Suprapubic skin (tissue), 4 donors: ENCODE results near the gene MLH1. TPM values are rescaled to one million over a fixed set of nuclear protein-coding genes. Genes with fewer than 3 reads are reported as not detected.

Source experiments
- DNase-seq, 2 donors: peaks; one replicate each; pipeline ENCODE4 v3.0.0-alpha.2; 2019; ENCODE audit warnings: low spot score in 2 of 2
- H3K27ac ChIP-seq: fragments of 200-600 bp; sonication (generic); one replicate; pipeline ENCODE4 v1.5.1; 2019
- H3K27me3 ChIP-seq: fragments of 200-600 bp; sonication (generic); one replicate; pipeline ENCODE4 v1.5.1; 2019
- H3K36me3 ChIP-seq: fragments of 200-600 bp; sonication (generic); one replicate; pipeline ENCODE4 v1.5.1; 2019
- H3K4me1 ChIP-seq: fragments of 200-600 bp; sonication (generic); one replicate; pipeline ENCODE4 v1.5.1; 2019
- H3K4me3 ChIP-seq: fragments of 200-600 bp; sonication (generic); one replicate; pipeline ENCODE4 v1.5.1; 2019; ENCODE audit warnings: mild to moderate bottlenecking
- H3K9me3 ChIP-seq: fragments of 200-600 bp; sonication (generic); one replicate; pipeline ENCODE4 v1.5.1; 2019
- EP300 ChIP-seq: sonication (generic); formaldehyde crosslinking; IDR thresholded peaks from one replicate; pipeline ENCODE4 v1.6.1; 2017; ENCODE audit warnings: antibody characterized with exemption
- POLR2A ChIP-seq, 2 donors: fragments of 450-650 bp; IDR thresholded peaks; one replicate each; pipeline ENCODE4 v1.6.1; 2017; ENCODE audit warnings: antibody characterized with exemption in 2 of 2, mild to moderate bottlenecking in 2 of 2, moderate library complexity in 2 of 2
- POLR2AphosphoS5 ChIP-seq, 3 donors: sonication (generic); formaldehyde crosslinking; IDR thresholded peaks; one replicate each; pipeline ENCODE4 v1.6.1; 2017; ENCODE audit warnings: antibody characterized with exemption in 3 of 3
- WGBS: methylation state at CpG from one replicate; pipeline ENCODE4 v1.1.5; 2018; 5-methylcytosine and 5-hydroxymethylcytosine counted together
- total RNA-seq, 4 donors: library from RNA; depleted of rRNA; stranded (reverse); fragments of >200 nt; gene quantifications; one replicate each; pipeline ENCODE4 v1.1.0, GENCODE V29; 2016
- TF ChIP-seq, protein P1 (sequence below), 2 donors: fragments of 200-600 bp in 1 of 2; fragments of 450-650 bp in 1 of 2; sonication (generic) in 1 of 2; IDR thresholded peaks; one replicate each; pipeline ENCODE4 v1.5.1; 2016 to 2019; ENCODE audit warnings: antibody characterized with exemption in 2 of 2, mild to moderate bottlenecking in 1 of 2, moderate library complexity in 1 of 2

The MLH1 gene
- total RNA-seq, 4 donors from 2014 or later = 17.2 to 34.3 (median 23.1) TPM

DNA sequence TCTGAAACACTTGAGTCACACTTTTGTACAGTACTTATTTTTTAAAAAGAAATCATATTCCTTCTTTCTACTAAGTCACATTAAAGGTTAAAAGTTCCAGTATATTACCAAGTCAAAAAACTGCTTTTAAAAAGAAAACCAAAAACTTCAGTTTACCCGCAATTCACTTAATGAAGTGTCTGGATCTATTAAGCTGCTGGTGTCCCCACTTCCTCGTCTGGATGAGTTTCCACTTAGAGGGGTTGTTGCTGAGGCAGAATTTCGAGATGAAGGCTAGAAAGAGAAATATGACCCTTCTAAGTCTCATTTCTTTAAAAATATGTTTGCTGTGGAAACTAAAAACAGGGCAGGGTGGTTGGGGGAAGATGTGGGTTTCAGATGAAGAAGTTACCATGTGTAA is 101.3 kb downstream of the MLH1 start:
- WGBS = 79% methylated on average over 3 of the region's 3 CpGs
- TF ChIP-seq POLR2A (IDR thresholded peaks at IDR 0.05) (no peak), POLR2AphosphoS5 (IDR thresholded peaks at IDR 0.05) (no peak), EP300 (no peak)
- TF ChIP-seq, protein P1, sequence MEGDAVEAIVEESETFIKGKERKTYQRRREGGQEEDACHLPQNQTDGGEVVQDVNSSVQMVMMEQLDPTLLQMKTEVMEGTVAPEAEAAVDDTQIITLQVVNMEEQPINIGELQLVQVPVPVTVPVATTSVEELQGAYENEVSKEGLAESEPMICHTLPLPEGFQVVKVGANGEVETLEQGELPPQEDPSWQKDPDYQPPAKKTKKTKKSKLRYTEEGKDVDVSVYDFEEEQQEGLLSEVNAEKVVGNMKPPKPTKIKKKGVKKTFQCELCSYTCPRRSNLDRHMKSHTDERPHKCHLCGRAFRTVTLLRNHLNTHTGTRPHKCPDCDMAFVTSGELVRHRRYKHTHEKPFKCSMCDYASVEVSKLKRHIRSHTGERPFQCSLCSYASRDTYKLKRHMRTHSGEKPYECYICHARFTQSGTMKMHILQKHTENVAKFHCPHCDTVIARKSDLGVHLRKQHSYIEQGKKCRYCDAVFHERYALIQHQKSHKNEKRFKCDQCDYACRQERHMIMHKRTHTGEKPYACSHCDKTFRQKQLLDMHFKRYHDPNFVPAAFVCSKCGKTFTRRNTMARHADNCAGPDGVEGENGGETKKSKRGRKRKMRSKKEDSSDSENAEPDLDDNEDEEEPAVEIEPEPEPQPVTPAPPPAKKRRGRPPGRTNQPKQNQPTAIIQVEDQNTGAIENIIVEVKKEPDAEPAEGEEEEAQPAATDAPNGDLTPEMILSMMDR (IDR thresholded peaks at IDR 0.05) = no peak
- no peaks in the 10 kb centered on the region for H3K4me1 ChIP-seq

DNA sequence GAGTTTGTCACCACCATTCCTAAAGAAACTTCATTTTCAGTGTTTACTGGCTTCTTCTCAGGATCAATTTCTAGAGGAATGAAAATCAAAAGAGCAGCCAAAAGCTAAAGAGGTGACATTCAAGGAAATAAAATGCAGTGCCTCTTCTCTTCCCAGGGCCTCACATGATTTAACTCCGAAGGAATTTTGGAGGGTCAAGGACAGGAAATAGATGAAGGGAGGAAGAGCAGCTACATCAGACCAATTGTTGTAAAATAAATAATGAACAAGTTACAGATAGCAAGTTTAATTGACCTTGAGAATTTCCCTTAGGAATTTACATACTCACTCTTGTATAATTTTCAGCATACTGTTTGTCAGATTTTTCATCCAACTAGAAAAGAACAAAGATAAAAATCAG is 103.0 kb downstream of the MLH1 start:
- H3K27ac ChIP-seq = no peak overlapping the region
- WGBS = 58% methylated on average over 1 of the region's 1 CpG

More for the DNA sequence above, 101.3 kb downstream of the MLH1 start:
- Histone ChIP-seq H3K27me3 (no peaks in the 10 kb centered on the region), H3K27ac (no peak overlapping the region), H3K9me3 (no peaks in the 10 kb centered on the region), H3K4me3 (no peak overlapping the region), H3K36me3 (peaks cover 39% of the 10 kb centered on the region)
- DNase-seq = no peak

DNA sequence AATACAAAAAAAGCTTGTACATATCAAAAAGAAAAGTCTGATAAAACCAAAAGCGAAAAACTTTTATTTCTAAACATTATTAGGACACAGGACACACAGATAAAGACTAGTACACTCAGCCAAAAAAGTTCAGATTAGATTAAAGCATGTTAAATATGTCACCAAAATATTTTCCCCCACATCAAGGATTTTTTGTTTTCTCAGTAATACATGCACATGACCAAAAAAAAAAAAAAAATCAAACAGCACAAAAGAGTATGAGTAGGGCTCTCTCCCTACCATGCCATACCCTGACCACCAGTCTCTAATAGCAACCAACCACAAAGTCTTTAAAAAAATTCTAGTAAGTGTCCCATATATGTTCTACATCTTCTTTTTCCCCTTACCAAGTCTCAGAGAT is 103.7 kb downstream of the MLH1 start:
- Histone ChIP-seq H3K36me3 (peaks cover 25% of the 10 kb centered on the region), H3K9me3 (no peaks in the 10 kb centered on the region), H3K27me3 (no peaks in the 10 kb centered on the region), H3K27ac (no peak overlapping the region), H3K4me3 (no peak overlapping the region), H3K4me1 (no peaks in the 10 kb centered on the region)
- no peak for DNase-seq
- no peak for TF ChIP-seq POLR2A (IDR thresholded peaks at IDR 0.05)
- TF ChIP-seq, protein P1 (IDR thresholded peaks at IDR 0.05) = no peak
- WGBS = 91% methylated on average over 1 of the region's 1 CpG

More for the DNA sequence above, 103.0 kb downstream of the MLH1 start:
- Histone ChIP-seq H3K36me3 (peaks cover 25% of the 10 kb centered on the region), H3K4me3 (no peak overlapping the region), H3K27me3 (no peaks in the 10 kb centered on the region), H3K4me1 (no peaks in the 10 kb centered on the region), H3K9me3 (no peaks in the 10 kb centered on the region)
- DNase-seq = no peak
- no peak for TF ChIP-seq POLR2AphosphoS5 (IDR thresholded peaks at IDR 0.05)
- TF ChIP-seq, protein P1 (IDR thresholded peaks at IDR 0.05) = no peak

DNA sequence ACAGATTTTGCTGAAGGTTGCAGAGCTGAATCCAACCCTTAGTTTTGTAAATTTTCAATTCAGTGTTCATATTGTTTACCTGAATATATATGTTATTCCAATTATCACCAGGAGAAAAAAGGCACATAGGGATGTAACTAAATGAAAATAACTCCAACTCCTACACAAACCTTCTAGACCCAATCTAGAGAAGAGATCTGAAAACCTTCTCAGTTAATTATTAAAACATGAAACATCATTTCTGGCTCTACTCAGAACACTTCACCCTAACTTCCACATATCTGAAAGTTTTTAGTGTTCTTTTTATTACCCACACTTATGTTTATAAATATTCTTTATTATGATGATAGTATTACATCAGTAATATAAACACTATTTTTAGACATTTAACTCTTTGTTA is 104.5 kb downstream of the MLH1 start:
- H3K36me3 ChIP-seq = peaks cover 21% of the 10 kb centered on the region
- H3K27ac ChIP-seq = no peak overlapping the region
- H3K4me1 ChIP-seq = no peaks in the 10 kb centered on the region
- DNase-seq = no peak
- TF ChIP-seq, protein P1 (IDR thresholded peaks at IDR 0.05) = no peak
- TF ChIP-seq EP300 (no peak), POLR2AphosphoS5 (IDR thresholded peaks at IDR 0.05) (no peak), POLR2A (IDR thresholded peaks at IDR 0.05) (no peak)
- H3K4me3 ChIP-seq = no peak overlapping the region
- H3K9me3 ChIP-seq = no peaks in the 10 kb centered on the region
- H3K27me3 ChIP-seq = no peaks in the 10 kb centered on the region

DNA sequence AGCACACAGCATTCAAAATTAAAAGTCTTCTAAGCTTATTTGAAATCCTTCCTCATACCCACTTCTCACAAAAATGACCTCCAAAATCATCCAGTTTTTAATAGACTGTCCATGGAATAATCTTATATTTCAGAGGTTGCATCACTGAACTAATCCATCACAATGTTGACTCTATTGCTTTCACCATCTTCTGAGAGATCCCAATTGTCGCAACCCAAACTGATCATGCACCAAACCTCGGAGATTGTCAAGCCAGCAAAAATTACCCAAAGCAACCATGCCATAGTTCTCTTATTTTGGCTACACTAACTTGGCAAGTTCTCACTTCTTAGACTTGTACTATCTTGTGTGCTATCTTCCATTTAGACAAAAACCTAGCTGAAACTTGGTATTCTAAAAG is 105.6 kb downstream of the MLH1 start:
- WGBS = 80% methylated on average over 2 of the region's 2 CpGs
- TF ChIP-seq EP300 (no peak), POLR2AphosphoS5 (IDR thresholded peaks at IDR 0.05) (no peak)
- Histone ChIP-seq H3K27ac (no peak overlapping the region), H3K4me1 (no peaks in the 10 kb centered on the region), H3K36me3 (peaks cover 10% of the 10 kb centered on the region), H3K27me3 (no peaks in the 10 kb centered on the region), H3K9me3 (no peaks in the 10 kb centered on the region), H3K4me3 (no peak overlapping the region)
- DNase-seq = no peak

DNA sequence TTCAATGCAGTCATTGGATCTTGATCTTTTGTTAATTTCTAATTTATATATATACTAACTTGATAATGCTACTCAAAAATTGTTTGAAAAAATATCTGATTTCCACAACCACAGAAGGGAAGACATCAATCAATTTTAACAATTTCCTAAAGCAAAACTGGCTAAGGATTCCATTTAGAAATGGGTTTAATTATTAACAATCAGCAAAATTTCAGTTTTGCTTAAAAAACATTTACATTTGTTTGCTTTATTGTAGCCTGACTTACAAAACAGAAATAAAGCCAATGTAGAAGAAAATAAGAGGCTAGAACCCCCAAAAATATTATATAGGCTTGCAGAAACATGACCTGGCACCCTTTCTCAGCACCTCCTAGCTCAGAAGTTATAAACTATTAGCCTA is 106.2 kb downstream of the MLH1 start:
- H3K27me3 ChIP-seq = no peaks in the 10 kb centered on the region
- no peak for TF ChIP-seq EP300
- no peak for TF ChIP-seq POLR2A (IDR thresholded peaks at IDR 0.05)
- TF ChIP-seq POLR2AphosphoS5 (IDR thresholded peaks at IDR 0.05) = no peak
- TF ChIP-seq, protein P1 (IDR thresholded peaks at IDR 0.05) = no peak
- H3K36me3 ChIP-seq = peaks cover 8% of the 10 kb centered on the region
- no peak overlapping the region for H3K27ac ChIP-seq
- H3K9me3 ChIP-seq = no peaks in the 10 kb centered on the region
- H3K4me1 ChIP-seq = no peaks in the 10 kb centered on the region
- no peak overlapping the region for H3K4me3 ChIP-seq
- DNase-seq = no peak
